Measurements from ENCODE around the gene ADORA2A. TPM values are rescaled to one million over a fixed set of nuclear protein-coding genes. Genes with fewer than 3 reads are reported as not detected.

ADORA2A gene
- total RNA-seq, 1 donor from 2014 or later: 10.4 TPM

Other genes with a start within 250 kb of the ADORA2A start
- 0.52 TPM for gene SUSD2, start 246.1 kb upstream of the ADORA2A start, total RNA-seq
- 2.1 TPM for gene GGT5, start 182.5 kb upstream of the ADORA2A start, total RNA-seq
- 21.9 TPM for gene SPECC1L, start 156.8 kb upstream of the ADORA2A start, total RNA-seq
- 0.52 TPM for gene UPB1, start 67.7 kb downstream of the ADORA2A start, total RNA-seq
- 64.7 TPM for gene GUCD1, start 127.5 kb downstream of the ADORA2A start, total RNA-seq
- 78.8 TPM for gene SNRPD3, start 128.4 kb downstream of the ADORA2A start, total RNA-seq
- 1.6 TPM for gene LRRC75B, start 165.5 kb downstream of the ADORA2A start, total RNA-seq
- 0.52 TPM for gene GGT1, start 175.6 kb downstream of the ADORA2A start, total RNA-seq